Fibroblast of upper back skin (primary cell): ENCODE results near the gene GSTM4.

Experiments used
- DNase-seq: peaks from one replicate; pipeline ENCODE4 v3.0.0-alpha.2; 2013

GSTM4 gene

GRCh38 chr1:109625176-109625575 lies 30.7 kb upstream of the GSTM4 start:
- no peak for DNase-seq

- no peak for DNase-seq
Measured at GRCh38 chr1:109625601-109626560, 30.0 kb upstream of the GSTM4 start.

- DNase-seq = no peak
Measured at GRCh38 chr1:109626682-109627408, 29.1 kb upstream of the GSTM4 start.

- no peak for DNase-seq
Measured at GRCh38 chr1:109627692-109628399, 28.1 kb upstream of the GSTM4 start.

GRCh38 chr1:109628540-109629321 lies 27.2 kb upstream of the GSTM4 start:
- DNase-seq = peak; percentile 38

- DNase-seq = no peak
Measured at GRCh38 chr1:109629372-109630030, 26.4 kb upstream of the GSTM4 start.

GRCh38 chr1:109630081-109630897 lies 25.6 kb upstream of the GSTM4 start:
- no peak for DNase-seq

GRCh38 chr1:109630898-109631512 lies 24.9 kb upstream of the GSTM4 start:
- no peak for DNase-seq

GRCh38 chr1:109631513-109632505 lies 24.1 kb upstream of the GSTM4 start:
- DNase-seq = no peak

- DNase-seq = no peak
Measured at GRCh38 chr1:109632671-109633346, 23.1 kb upstream of the GSTM4 start.

GRCh38 chr1:109634292-109634691 lies 21.6 kb upstream of the GSTM4 start:
- DNase-seq = no peak

- DNase-seq = no peak
Measured at GRCh38 chr1:109634771-109635750, 20.8 kb upstream of the GSTM4 start.

GRCh38 chr1:109635862-109636200 lies 20.1 kb upstream of the GSTM4 start:
- no peak for DNase-seq

GRCh38 chr1:109636201-109636952 lies 19.5 kb upstream of the GSTM4 start:
- peak; percentile 67 for DNase-seq

- no peak for DNase-seq
Measured at GRCh38 chr1:109637446-109637845, 18.5 kb upstream of the GSTM4 start.

GRCh38 chr1:109639063-109639840 lies 16.6 kb upstream of the GSTM4 start:
- no peak for DNase-seq
